ENCODE data around the gene TARS3. TPM values are rescaled to one million over a fixed set of nuclear protein-coding genes. Genes with fewer than 3 reads are reported as not detected.
"Not testable (repeated sequence)": the region's sequence is repeated elsewhere in the genome, so short reads cannot be mapped to it uniquely, and the experiment has no call there.

Gene TARS3
- total RNA-seq, 2 experiments from 2014 or later = 8.4 to 10.1 TPM

DNA sequence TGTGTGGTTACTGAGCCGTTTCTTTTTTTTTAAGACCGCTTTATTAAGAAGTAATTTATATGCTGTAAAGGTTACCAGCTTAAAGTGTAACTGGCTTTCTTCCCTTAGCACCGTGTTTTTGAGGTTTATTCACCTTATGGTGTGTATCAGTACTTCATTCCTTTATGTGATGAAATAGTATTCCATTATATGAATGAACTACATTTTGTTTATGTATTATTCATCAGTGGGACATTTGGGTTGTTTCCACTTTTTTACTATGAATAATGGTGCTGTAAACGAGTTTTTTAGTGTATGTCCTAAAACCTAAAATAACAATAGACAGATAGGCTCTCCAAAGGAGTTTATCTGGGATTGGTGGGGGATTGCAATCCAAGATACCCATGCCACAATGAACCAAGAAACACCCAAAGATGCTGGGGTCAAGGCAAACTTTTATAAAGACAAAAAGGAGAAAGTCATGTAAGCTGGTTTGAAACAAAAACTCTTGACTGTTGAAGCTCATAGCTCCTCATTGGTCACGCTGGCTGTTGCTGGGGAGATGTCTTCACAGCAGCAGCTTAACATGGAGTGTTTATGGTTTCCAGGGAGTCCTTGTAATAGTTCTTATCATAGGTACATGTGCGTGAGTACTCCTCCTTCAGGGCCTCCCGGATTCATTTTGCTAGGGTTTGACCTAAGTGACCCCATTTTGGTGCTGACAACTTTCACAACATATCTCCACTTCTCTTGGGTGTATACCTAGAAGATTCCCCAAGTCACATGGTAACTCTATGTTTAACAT is 88.1 kb downstream of the TARS3 start:
- POLR2A ChIA-PET = interaction anchor here (0.6 kb wide), 1 partner anchor 132 kb away, joined by 3 read pairs; no protein-coding TSS in a partner anchor
- CTCF ChIA-PET = no interaction called here

GRCh38 chr15:101633356-101633755 is 90.9 kb downstream of the TARS3 start:
- CTCF ChIA-PET = no interaction called here
- POLR2A ChIA-PET = no interaction called here

DNA sequence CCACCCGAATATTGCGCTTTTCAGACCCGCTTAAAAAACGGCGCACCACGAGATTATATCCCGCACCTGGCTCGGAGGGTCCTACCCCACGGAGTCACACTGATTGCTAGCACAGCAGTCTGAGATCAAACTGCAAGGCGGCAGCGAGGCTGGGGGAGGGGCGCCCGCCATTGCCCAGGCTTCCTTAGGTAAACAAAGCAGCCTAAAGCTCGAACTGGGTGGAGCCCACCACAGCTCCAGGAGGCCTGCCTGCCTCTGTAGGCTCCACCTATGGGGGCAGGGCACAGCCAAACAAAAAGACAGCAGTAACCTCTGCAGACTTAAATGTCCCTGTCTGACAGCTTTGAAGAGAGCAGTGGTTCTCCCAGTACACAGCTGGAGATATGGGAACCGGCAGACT is 97.5 kb downstream of the TARS3 start:
- POLR2A ChIA-PET, CTCF ChIA-PET: not testable (repeated sequence)

DNA sequence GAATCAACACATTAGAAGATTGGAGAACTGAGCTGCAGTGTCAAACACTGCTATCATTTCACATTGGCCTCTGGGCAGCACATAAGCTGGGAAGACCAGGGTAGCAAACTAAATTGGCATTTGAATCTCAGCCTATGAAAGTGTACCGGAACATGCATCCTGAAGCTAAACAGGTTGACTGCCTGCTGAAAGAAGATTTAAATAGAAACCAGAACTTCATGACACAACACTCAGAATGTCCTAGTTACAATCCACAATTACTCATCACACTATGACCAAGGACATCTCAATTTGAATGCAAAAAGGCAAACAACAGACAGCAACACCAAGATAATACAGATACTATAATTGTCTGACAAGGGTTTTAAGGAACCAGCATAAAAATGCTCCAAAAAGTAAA is 98.3 kb downstream of the TARS3 start:
- POLR2A ChIA-PET = no interaction called here
- CTCF ChIA-PET = no interaction called here

- ChIA-PET CTCF (no interaction called here), POLR2A (no interaction called here)
Measured at GRCh38 chr15:101625184-101625583, 99.1 kb downstream of the TARS3 start.

- CTCF ChIA-PET = no interaction called here
Measured at GRCh38 chr15:101623367-101624304, 100.6 kb downstream of the TARS3 start.

DNA sequence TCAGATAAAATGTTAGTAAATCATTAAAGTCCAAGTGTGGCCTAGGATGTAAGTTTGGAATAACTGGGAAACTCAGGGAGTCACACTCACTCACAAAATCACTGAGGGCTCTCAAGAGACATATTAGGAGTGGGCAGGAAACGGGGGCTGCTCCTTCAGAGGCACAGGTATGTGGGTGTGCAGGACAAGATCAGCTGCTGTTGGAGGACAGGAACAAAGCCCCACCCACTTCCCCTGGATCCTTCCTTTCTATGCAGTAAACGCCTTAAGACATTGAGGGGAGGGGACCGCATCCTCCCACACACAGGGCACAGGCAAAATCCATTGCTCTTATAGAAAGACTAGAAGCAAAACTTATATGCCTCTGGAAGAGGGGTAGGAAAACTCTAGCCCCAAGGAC is 102.3 kb downstream of the TARS3 start:
- ChIA-PET CTCF (no interaction called here), POLR2A (no interaction called here)

More at GRCh38 chr15:101623367-101624304, 100.6 kb downstream of the TARS3 start:
- POLR2A ChIA-PET = interaction anchor here (0.6 kb wide), 1 partner anchor 8 kb away, joined by 3 read pairs; no protein-coding TSS in a partner anchor

- POLR2A ChIA-PET = no interaction called here
Measured at GRCh38 chr15:101620671-101621070, 103.6 kb downstream of the TARS3 start.

GRCh38 chr15:101619615-101619865 is 104.7 kb downstream of the TARS3 start:
- ChIA-PET CTCF (no interaction called here), POLR2A (no interaction called here)

More at GRCh38 chr15:101620671-101621070, 103.6 kb downstream of the TARS3 start:
- CTCF ChIA-PET = no interaction called here

GRCh38 chr15:101618851-101619614 is 105.2 kb downstream of the TARS3 start:
- ChIA-PET CTCF (no interaction called here), POLR2A (no interaction called here)

DNA sequence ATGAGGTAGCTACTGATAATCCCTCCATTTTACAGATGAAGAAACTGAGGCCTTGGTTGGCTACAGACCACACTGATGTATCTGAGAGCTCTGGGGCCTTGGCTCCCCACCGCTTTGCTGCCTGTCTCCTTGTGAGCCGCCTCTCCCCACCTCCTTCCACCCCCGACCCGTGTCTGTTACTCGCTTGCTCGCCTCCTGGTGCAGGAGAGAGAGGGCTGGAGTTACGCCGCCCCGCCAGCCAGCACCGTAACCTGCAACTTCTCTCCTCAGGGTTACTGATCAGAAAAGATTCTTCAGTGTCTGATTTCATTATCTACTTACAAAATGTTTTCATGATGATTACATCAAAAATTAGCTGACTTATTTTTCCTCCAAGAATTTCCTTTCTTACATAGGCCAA is 106.2 kb downstream of the TARS3 start:
- CTCF ChIA-PET = no interaction called here
- POLR2A ChIA-PET = no interaction called here

GRCh38 chr15:101617390-101617965 is 106.8 kb downstream of the TARS3 start:
- ChIA-PET POLR2A (no interaction called here), CTCF (no interaction called here)

GRCh38 chr15:101615986-101616848 is 108.1 kb downstream of the TARS3 start:
- ChIA-PET POLR2A (no interaction called here), CTCF (no interaction called here)

- CTCF ChIA-PET = no interaction called here
Measured at GRCh38 chr15:101615414-101615985, 108.8 kb downstream of the TARS3 start.

GRCh38 chr15:101614761-101615160 is 109.5 kb downstream of the TARS3 start:
- ChIA-PET CTCF (no interaction called here), POLR2A (interaction anchor here (0.6 kb wide), 1 partner anchor 9 kb away, joined by 3 read pairs; no protein-coding TSS in a partner anchor)

More at GRCh38 chr15:101615414-101615985, 108.8 kb downstream of the TARS3 start:
- POLR2A ChIA-PET = interaction anchor here (0.6 kb wide), 1 partner anchor 8 kb away, joined by 3 read pairs; no protein-coding TSS in a partner anchor

GRCh38 chr15:101614001-101614585 is 110.2 kb downstream of the TARS3 start:
- ChIA-PET POLR2A (no interaction called here), CTCF (no interaction called here)

DNA sequence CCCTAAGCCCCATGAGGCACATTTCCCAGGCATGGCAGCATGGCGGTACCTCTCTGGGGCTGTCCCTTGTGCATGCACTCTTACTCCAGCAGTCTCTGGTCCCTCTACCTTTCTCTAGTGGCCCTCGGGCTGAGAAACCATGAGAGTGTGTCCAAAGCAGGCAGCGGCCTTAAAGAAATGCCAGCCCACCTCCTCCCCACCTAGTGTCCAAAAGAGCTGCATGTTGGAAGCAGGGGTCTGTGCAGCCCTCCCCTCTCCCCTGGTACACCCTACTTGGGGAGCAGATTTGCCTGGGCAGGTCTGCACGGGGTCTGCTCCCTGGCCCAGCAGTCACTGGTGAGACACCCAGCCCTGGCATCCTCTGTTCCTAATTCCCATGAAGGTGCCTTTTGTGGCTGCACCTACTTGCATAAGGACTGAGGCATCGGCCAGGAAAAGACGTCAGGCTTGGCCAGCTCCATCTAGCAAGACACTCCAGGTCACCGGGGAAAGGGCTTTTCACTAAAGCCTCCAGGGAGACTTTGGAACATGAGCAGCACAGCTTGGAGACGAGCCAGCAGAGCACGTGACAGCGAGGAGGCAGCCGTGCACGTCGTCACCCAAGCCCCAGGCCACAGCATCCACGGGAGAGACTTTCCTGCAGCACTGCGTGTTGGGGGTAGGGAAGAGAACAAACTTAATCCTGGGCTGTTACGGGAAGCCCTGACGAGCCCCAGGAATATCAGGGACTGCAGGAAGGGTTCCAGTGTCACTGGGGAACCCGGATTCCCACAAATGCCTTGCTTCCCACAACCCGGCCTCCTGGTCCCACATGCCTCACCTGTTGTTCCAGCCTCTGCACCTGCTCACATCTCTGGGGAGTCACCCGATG is 110.9 kb downstream of the TARS3 start:
- POLR2A ChIA-PET = no interaction called here
- CTCF ChIA-PET = no interaction called here

All from activated CD8-positive, alpha-beta memory T cell treated with anti-CD3 and anti-CD28 coated beads for 36 hours (primary cell).